Glutamatergic neuron (in vitro differentiated cells): Measurements from ENCODE around the gene MYOZ3. TPM values are rescaled to one million over a fixed set of nuclear protein-coding genes. Genes with fewer than 3 reads are reported as not detected.

Experiments used
- DNase-seq: peaks from one replicate; pipeline ENCODE4 v3.0.0; 2022
- H3K27ac Mint-ChIP-seq: one replicate; pipeline ENCODE4 v1.8.0; 2020; ENCODE audit warnings: mild to moderate bottlenecking, mixed read lengths, inconsistent platforms; ENCODE audit not compliant: unreplicated experiment
- H3K27me3 Mint-ChIP-seq: one replicate; pipeline ENCODE4 v1.8.0; 2020; ENCODE audit warnings: mild to moderate bottlenecking, moderate library complexity, mixed read lengths, inconsistent platforms; ENCODE audit not compliant: unreplicated experiment
- H3K36me3 Mint-ChIP-seq: one replicate; pipeline ENCODE4 v1.8.0; 2020; ENCODE audit warnings: mild to moderate bottlenecking, mixed read lengths, inconsistent platforms; ENCODE audit not compliant: unreplicated experiment
- H3K4me1 Mint-ChIP-seq: one replicate; pipeline ENCODE4 v1.8.0; 2020; ENCODE audit warnings: mild to moderate bottlenecking, low read depth, mixed read lengths, inconsistent platforms; ENCODE audit not compliant: unreplicated experiment
- H3K4me3 Mint-ChIP-seq: one replicate; pipeline ENCODE4 v1.8.0; 2020; ENCODE audit warnings: mild to moderate bottlenecking, mixed read lengths, inconsistent platforms; ENCODE audit not compliant: unreplicated experiment
- H3K9me3 Mint-ChIP-seq: one replicate; pipeline ENCODE4 v1.8.0; 2020; ENCODE audit warnings: mild to moderate bottlenecking, moderate library complexity, mixed read lengths, inconsistent platforms; ENCODE audit not compliant: unreplicated experiment
- CTCF ChIP-seq: fragments of 200-600 bp; sonication (generic); IDR thresholded peaks from one replicate; pipeline ENCODE4 v1.5.0; 2021; ENCODE audit not compliant: partially characterized antibody, unreplicated experiment
- total RNA-seq: library from RNA; stranded (reverse); fragmentation: NEBNext Ultra II Directional; extraction: Animal tissue kit (Norgen Biotek cat#: 25700); gene quantifications from one replicate; pipeline ENCODE4 v1.2.1, GENCODE V29; 2021; ENCODE audit not compliant: unreplicated experiment

MYOZ3 gene
- total RNA-seq, 1 donor from 2014 or later: 0.64 TPM

GRCh38 chr5:150639377-150639692 is 21.7 kb upstream of the MYOZ3 start:
- no peak for TF ChIP-seq CTCF
- peaks cover 49% of the 10 kb centered on the region for H3K4me1 Mint-ChIP-seq
- peaks cover 11% of the 10 kb centered on the region for H3K9me3 Mint-ChIP-seq
- H3K27ac Mint-ChIP-seq: no peak overlapping the region
- H3K36me3 Mint-ChIP-seq: no peaks in the 10 kb centered on the region
- peaks cover 16% of the 10 kb centered on the region for H3K27me3 Mint-ChIP-seq
- no peak overlapping the region for H3K4me3 Mint-ChIP-seq
- no peak for DNase-seq

DNA sequence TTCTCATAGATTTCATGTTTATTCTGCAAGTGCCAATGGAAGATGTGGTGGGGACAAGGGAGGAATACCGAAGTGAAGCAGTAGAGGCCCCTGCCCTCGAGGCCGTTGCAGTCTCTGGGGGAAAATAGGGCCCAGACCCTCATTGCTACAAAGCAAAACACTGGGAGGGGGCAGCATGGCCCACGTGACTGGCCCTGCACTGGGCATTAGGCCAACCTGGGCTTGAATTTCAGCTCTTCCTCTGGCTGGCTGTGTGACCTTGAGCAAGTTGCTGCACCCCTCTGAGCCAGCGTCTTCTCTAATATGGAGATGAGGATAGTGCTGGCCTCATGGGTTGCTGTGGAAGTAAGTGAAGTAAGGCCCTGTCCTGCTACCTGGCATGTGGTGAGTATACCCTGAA is 21.3 kb upstream of the MYOZ3 start:
- Mint-ChIP-seq H3K27me3 (peaks cover 16% of the 10 kb centered on the region), H3K27ac (peak overlapping the region; percentile 9), H3K36me3 (no peaks in the 10 kb centered on the region), H3K9me3 (peaks cover 10% of the 10 kb centered on the region), H3K4me3 (no peak overlapping the region), H3K4me1 (peaks cover 51% of the 10 kb centered on the region)
- no peak for TF ChIP-seq CTCF
- no peak for DNase-seq

DNA sequence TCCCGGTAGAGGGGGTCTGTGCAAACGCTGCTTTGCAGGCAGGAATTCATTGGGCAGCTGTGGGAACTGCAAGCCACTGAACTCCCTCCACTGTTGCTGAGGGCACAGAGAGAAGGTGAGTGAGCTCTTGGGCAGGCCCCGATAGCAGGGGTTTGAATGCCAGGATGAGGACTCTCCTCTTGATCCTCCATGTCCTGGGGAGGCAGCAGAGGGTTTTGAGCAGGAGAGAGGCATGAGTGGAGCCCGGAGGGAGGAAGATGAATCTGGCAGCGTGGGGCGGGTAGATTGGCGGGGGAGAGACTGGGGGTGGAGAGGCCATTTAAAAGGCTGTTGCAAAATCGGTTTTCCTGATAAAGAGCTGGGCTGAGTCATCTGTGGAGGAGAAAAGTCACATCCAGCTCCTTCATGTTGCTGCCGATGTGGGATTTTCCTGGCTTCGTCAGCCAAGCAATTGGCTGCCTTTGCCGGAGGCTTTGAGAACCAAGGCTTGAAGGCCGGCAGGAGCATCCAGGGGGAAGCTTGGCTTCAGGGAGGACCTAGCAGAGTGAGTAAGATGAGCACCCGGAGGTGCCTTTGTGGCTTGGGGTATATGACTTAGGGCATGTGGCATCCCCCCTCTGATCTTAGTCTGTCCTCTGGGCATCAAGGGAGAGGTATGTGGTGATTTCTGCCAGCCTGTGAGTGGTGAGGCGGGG is 20.6 kb upstream of the MYOZ3 start, which contains the start of gene SYNPO:
Gene SYNPO (plus strand): TSS at position 350 of the 695 bp plus-strand sequence. CDS start 7,616 bp downstream, outside the sequence.
- Mint-ChIP-seq H3K9me3 (peaks cover 9% of the 10 kb centered on the region), H3K4me1 (peaks cover 52% of the 10 kb centered on the region), H3K36me3 (no peaks in the 10 kb centered on the region), H3K4me3 (no peak within 1 kb of the TSS), H3K27ac (peak within 1 kb of the TSS; percentile 9), H3K27me3 (peaks cover 16% of the 10 kb centered on the region)
- TF ChIP-seq CTCF: no peak
- no peak for DNase-seq

GRCh38 chr5:150641006-150641570 is 20.0 kb upstream of the MYOZ3 start:
- peaks cover 13% of the 10 kb centered on the region for H3K27me3 Mint-ChIP-seq
- no peaks in the 10 kb centered on the region for H3K36me3 Mint-ChIP-seq
- H3K4me1 Mint-ChIP-seq: peaks cover 53% of the 10 kb centered on the region
- DNase-seq: no peak
- no peak overlapping the region for H3K4me3 Mint-ChIP-seq
- H3K27ac Mint-ChIP-seq: no peak overlapping the region
- no peak for TF ChIP-seq CTCF
- peaks cover 9% of the 10 kb centered on the region for H3K9me3 Mint-ChIP-seq

DNA sequence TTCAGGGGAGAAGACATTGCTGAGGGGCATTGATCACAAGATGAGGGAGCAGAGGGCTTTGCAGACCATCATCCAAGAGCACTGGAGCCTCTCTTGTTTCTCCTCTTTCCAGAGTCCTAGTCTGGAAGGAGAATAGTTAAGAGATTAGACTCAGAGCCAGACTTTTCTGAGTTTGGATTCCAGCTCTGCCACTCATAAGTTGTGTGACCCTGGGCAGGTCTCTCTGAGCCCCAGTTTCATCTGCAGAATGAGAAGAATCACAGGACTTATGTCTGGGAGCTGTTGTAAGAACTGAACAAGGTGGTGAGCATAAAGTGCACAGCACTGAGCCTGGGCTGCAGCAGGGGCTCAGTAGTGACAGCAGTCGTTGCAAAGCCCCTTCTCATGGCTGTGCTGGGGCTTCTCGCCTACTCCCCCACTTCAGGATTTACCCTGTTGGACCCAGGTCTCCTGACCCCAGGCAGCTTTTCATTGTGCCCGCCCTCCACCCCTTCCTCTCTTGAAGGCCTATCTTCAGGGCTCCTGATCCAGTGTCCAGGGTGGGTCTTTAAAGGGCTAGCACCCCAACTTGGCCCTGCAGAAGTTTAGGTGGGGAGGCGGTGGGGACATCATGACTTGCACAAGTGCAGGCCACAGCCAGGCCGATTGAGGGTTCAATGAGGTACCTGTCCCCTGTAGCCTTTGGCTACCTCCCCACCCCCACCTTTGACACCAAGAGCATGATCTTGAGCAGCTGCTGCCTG is 19.1 kb upstream of the MYOZ3 start:
- TF ChIP-seq CTCF: no peak
- Mint-ChIP-seq H3K36me3 (peaks cover under 1% of the 10 kb centered on the region), H3K9me3 (peaks cover 7% of the 10 kb centered on the region), H3K27me3 (peaks cover 12% of the 10 kb centered on the region), H3K4me3 (no peak overlapping the region), H3K27ac (no peak overlapping the region), H3K4me1 (peaks cover 48% of the 10 kb centered on the region)
- DNase-seq: no peak
